HuH-7.5 (cell line): Measurements from ENCODE around the gene CHTF18.
"Not testable (repeated sequence)": the region's sequence is repeated elsewhere in the genome, so short reads cannot be mapped to it uniquely, and the experiment has no call there.

Experiments used
- DNase-seq: peaks from one replicate; pipeline ENCODE4 v3.0.0; 2011; ENCODE audit warnings: low spot score

The CHTF18 gene

DNA sequence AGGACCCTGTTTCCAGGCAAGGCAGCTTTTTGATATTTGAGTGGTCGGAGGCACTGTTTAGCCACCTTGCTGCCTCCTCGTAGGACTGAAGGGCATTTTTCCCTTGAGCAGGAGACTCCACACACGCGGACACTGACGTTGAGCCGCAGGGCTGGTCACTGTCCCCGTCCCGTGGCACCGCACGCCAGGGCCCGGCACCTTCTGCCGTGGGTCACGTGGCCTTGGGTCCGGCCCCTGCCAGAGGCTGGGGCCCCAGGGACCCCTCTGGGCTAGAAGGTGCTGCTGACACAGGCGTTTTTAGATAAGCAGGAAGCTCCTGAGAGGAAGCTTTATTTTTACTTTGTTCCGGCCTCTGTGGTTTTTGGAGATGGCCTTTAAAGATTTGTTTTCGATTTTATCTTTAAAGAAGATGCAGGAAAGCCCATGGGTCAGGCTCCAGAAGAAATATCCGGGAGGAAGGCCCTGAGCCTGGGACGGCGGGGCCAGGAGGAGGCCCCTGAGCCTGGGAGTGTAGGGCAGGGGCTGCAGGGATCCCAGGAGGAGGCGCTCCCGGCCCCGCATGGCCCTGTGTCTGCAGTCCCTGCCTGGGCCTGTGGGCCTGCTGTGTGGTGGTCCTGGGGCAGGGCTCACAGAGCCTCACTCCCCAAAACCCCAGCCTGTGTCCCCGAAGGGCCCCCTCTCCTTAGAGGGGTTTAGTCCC is 42.6 kb downstream of the CHTF18 start:
- DNase-seq: no peak

DNA sequence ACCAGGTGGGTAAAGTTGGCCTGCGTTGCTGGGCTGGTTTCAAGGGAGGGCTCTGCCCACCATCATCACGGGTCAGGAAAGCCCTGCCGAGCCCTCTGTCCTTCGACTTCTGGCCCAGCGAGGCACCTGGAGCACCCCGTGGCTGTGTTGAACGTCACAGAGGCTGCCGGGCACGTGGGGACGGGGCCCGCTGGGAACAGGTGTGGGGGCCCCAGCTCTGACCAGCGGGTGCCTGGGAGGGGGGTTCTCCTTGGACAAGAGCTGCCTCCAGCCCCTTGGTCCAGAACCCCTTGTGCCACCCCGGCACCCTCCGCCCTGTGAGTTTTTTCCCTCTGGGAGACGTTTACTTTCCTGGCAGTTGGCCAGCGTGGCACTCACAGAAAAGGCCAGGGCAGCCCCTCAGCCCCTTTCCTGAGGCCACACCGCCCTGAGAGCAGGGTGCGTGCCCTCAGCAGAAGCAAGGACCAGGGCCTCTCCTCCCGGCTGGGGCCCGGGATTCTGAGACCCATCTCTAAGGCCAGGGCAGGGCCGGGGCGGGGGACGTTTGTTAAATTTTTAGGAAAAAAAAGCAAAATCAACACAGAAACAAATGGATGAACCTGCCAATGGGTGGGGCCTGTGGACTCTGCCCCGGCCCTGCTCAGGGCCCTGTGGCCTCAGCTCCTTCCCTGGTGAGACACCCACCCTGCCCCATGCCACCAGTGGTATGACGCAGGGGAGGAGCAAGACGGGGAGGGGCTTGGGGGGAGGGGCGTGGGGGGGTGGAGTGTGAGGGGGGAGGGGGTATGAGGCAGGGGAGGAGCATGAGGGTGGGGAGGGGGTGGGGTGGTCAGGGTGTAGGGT is 43.4 kb downstream of the CHTF18 start:
- no peak for DNase-seq

DNA sequence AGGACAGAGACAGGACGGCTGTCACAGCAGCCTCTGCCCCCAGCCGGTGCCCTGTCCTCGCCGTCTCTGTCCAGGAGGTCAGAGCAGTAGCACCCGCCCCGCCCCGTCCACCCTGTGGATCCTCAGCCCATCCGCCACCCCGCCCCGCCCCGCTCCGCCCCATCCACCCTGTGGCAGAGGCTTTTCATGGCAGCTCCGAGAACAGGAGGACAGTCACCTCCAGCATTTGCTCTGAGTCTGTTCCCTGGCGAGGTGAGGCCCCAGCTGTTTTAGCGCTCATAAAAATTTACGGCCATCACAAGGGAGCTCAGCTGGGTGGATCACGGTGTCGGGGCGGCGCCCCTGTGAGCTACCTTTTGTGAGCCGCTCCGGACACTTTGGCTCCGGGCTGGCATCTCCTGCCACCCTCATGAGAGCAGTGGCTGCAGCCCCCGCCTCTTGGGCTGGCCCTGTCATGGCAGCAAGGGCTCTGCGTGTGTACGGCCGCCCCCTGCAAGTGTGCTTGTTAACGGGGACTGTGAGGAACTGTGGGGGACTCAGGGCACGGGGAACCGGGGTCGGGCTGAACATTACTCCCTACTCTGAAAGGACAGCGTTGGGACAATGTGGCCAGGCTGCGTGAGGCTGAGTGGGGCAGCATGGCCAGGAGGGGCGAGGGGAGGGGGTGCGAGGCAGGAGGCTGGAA is 44.4 kb downstream of the CHTF18 start:
- no peak for DNase-seq

DNA sequence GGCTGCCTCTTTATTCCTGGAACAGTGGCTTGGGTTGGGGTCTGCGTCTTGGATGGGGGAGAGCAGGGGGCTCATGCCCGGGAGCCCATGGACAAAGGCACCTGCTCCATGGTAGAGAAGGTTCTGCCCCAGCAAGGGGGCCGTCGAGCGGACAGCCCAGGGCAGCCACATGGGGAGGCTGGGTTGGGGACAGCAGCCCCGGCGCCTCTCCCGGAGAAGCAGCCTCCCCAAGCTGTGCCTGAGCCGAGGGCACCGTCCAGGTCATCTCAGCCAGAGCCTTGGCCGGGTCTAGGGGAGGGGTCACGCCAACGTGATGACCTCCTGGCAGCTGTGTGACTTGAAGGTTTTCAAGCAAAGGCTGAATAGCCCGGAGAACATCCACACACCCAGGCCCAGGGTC is 45.0 kb downstream of the CHTF18 start:
- no peak for DNase-seq

DNA sequence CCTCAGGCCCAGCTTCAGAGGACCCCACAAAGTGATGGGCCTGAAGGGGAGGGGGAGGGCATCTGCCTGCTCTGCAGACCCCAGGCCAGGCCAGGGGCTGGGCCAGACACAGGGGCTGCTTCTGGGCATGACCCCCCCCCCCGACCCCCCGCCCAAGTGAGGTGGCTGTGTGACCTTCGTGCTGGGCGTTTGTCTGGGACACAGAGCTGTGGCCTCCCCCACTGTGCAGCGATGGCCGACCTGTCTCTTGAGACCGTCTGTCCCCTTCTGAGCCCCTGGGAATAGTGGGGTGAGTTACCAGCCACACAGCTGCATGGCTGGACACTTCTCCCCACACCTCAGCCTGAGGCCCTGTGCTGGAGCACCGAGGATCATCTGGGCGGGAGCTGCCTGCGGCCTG is 47.0 kb downstream of the CHTF18 start:
- DNase-seq: no peak

DNA sequence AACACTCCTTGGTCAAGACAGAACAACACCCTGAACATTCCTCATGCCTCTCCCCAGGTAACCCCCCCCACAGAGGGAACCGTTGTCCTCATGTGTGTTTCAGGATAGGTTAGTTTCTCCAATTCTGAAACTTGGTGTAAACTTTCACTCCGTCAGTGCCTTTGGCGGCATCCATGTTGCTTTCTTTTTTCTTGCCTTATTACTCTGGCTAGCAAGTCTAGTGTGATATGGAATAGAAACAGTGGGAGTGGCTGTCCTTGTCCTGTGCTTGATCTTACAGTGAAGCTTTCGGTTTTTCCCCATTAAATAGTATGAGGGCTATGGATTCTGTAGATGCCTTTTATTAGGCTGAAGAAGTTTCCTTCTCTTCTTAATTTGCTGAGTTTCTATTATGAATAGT is 47.8 kb downstream of the CHTF18 start:
- DNase-seq: no peak

DNA sequence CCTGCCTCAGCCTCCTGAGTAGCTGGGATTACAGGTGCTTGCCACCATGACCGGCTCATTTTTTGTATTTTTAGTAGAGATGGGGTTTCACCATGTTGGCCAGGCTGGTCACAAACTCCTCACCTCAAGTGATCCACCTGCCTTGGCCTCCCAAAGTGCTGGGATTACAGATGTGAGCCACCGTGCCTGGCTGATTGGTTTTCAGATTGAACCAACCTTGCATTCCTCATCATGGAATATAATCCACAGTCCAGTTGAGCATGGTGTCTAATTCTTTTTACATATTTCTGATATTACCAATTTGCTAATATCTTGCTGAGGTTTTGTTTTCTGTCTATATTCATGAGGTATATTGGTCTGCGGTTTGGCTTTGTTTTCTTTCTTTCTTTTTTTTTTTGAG is 48.4 kb downstream of the CHTF18 start:
- not testable (repeated sequence) for DNase-seq

DNA sequence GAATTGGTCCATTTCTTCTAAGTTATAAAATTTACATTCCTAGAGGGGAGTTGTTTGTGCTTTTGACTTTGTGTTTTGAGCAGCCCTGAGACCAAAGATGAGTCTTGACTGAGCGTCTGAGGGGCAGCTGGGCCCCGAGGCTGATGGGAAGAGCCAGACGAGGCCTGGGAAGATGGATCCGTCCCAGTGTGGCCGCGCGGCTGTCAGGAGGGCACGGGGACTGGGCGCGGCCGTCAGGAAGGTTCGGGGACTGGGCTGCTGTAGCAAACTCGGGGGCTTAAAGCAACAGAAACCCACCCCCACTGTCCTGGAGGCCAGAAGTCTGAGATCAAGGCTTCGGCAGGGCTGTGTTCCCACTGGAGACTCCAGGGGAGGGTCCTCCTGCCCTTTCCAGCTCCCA is 50.3 kb downstream of the CHTF18 start:
- no peak for DNase-seq

DNA sequence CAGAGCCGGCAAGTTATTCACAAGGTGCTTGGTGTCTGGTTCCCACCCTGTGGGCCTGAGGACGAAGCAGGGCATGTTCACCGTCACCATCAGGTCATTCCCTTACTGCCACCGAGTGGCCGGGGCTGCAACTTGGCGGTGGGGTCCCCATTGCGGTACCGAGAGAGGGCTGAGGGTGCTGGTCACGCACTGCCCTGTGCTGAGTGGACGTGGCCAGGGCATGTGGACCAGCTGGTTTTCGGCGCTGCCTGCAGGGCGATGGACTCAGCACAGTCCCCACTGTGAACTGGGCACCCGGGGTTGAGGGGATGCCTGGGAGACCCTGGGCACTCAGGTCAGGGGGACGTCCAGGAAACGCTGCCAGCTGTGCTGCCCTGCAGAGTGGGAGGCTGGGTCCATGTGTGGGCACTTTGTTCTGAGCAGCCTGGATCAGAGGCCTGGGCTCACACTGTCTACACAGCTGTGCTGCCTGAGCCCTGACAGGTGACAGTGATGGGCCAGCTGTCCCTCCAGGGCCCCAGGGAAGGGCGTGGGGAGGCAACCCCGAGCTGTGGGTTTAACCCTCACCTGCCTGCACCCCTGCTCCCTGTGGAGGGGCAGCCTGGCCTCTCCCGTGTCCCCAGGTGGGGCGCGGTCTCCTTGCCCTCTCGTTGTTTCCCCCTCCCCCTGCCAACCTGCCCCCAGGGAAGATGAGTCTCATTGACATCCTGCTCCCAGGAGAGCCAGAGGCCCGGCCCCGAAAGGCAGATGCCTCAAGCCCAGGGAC is 51.4 kb downstream of the CHTF18 start:
- no peak for DNase-seq

DNA sequence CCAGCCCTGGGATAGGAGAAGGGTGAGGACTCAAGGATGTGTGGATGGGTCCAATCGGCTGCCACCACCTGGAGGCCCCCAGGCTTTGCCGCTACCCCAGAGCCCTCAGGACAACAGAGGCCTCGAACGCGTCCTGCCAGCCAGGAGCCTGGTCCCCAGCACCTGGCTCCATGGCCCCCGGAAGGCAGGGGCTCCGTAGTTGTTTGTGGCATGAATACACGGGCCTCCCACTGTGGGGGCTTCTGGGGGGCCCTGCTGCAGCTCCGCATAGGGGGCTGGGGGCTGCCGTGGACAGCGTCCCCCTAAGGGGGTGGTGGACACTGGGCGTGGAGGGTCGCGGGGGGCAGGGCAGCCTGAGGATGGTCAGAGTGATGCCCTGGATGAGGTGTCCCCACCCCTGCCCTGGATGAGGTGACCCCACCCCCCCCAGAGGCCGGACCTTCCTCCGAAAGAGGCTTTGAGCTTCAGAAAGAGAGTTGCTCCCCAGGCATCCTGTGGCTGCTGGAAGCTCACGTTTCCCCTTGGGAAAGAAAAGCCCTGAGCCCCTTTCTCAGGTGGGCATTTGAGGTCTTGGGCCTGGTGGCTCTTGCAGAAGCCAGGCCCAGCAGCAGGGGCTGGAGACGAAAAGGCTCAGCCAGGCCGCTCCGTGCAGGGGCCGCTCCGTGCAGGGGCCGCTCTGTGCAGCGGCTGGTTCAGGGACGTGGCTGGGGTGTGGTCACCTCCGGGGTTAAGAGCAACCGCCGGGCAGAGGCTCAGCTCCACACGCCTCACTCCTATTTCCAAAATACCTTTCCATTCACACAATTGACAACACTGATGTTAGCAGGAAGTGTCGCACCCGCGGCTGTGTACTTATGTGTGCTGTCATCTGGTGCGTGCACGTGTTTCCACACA is 52.4 kb downstream of the CHTF18 start:
- DNase-seq: no peak

DNA sequence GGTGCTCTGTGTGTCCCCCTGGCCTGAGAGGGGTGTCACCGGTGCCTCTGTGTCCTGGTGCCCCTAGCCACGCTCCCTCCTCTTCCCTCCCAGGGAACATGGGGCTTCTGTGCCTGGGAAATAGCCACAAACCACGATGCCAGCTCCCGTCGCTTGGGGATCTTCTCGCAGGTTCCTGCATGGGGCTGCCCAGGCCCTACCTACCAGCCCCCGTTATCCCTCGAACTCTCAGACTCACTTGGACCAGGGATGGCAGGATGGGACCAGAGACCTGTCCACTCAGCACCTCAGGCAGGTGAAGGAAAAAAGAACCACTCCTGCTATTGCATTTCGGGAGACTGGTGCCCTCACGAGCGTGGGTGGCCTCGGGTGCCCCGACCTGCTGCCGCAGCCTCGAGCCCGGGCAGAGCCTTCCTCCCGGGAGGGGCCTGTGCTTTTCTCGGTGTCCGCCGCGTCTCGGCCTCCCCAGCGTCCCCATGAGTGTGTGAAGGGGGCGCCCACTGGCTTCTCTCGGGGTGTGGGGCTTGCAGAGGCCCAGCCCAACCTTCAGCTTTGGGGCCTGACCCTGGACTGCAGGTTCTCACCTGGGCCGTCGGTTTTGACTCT is 53.1 kb downstream of the CHTF18 start:
- DNase-seq: no peak

DNA sequence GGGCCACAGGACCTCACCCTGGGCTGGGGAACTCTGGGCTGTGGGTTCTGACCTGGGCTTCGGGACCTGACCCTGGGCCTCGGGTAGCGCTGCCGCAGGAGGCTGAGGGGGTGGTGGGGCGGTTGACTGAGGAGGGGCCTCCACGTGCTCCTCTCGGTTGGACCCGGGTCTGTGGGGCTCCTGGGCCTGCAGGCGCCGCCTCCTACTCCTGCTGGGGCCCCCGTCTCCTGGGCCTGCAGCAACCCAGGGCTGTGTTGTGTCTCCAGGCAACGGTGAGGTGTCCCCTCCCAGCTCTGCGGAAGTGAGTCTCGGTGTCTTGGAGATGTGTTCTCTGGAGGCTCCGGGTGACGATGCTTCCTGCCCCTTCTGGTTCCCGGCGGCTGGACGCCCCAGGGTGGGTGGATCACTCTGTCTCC is 53.6 kb downstream of the CHTF18 start:
- DNase-seq: no peak

DNA sequence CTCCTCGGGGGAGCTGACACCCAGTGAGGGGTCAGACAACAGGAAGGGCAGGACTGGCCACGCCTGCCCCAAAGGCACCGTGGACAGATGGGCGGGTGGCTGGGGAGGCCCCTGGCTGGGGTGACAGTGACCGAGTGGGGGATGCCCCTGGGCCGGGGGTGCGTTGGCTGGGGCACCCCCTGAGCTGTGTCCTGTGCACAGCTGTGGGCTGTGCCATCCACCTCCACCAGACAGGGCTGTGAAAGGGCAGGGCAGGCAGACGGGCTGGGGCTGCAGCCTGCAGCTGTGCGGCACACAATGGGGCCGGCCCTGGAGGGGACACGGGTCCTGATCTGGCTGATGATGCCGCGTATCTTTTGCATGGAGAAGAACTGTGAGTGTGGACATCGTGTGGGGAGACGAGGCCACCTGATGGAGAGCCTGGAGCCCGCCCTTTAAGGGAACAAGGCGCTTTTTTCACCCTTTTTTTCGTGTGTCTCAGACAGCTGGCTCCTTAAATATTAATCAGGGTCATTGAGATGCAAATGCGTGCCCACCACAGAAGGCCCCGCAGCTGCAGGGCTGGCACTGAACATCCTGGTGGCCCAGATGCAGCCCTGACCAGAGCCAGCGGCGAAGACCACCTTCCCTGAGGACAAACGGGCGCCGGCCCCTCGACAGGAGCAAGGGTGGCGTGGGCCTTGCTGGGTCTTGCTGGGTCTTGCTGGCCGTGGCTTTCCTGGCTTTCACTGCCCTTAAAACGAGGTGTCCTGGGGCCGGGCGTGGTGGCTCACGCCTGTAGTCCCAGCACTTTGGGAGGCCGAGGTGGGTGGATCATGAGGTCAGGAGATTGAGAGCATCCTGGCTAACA is 54.5 kb downstream of the CHTF18 start:
- no peak for DNase-seq

DNA sequence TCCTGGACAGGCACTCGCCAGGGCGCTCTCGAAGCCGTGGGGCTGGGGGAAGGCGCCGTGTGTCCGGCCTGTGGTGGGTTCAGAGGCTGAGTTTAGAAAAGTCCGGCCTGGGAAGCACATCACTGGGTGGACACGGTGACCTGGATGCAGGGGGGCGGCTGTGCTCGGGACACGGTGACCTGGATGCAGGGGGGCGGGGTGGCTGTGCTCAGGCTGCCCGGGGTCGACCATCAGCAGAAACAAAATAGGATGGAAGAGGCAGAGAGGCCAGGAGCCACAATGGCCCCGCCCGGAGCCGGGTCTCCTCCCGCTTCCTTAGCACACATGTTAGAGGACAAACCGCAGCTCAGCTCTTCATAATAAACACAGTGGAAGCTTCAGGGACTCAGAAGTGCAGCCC is 55.4 kb downstream of the CHTF18 start:
- no peak for DNase-seq

DNA sequence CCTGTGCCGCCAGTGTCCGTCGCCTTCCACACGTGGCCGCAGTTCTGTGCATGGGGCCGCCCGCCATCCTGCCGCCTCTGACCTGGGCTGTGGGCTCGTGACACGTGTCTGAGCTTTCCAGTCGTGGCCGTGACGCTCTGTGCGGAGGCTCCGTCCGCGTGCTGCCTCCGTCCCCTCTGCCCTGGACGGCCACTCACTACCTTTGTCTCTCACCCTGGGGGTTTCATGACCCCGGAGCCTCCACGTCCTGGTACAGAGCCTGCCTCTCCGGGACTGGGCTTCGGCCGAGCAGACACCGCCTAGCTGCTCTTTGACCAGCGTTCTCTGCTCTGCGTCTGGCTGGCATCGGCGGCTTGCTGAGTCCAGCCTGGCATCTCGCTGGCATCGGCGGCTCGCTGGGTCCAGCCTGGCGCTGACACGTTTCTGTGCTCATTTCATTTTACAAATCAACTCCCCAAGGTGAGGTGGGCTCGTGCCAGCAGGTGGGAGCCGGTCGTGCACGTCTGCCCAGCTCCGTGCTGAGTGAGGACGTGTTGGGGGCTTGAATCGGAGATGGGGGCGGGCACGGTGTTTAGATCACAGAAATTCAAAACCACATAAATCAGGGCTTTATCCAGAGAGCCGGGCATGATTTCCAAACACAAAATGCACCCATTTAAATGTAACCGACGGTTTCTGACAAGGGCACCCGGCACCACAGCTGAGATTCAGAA is 56.4 kb downstream of the CHTF18 start:
- DNase-seq: no peak

DNA sequence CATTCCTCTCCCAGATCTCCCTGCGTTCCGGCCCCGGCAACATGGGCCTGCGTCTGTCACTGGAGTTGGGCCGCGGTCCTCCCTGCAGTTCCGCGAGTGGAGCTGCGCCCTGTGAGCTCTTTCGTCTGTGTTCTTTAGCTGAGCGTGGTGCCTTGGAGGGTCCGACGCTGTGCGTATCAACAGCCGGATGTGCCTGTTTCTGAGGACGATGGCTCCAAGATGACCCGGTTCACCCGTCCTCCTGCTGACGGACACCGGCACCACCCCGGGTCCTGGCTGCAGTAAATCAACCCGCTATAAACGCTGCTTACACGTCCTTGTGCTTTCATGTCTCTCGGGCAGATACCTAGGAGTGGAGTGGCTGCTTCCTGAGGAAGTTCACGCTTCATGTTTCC is 56.9 kb downstream of the CHTF18 start:
- no peak for DNase-seq

DNA sequence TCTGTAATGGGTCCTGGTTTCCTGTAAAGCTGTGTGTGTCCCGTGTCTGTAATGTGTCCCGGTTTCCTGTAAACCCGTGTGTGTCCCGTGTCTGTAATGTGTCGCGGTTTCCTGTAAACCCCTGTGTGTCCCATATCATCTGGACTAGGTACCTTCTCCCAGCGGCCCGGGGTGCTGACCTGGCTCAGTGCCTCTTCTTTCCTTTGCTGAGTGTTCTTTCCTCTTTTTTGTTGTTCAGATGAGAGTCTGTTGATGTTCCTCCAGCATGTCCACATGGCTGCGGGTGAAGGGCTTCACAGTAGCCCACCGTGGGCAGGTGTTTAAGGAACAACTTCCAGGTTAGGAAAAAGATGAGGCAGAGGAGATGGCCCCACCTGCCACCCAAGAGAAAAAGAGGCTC is 58.7 kb downstream of the CHTF18 start:
- no peak for DNase-seq
